ENCODE data around the gene VANGL2. TPM values are rescaled to one million over a fixed set of nuclear protein-coding genes. Genes with fewer than 3 reads are reported as not detected.

The VANGL2 gene
- total and polyA plus RNA-seq, 2 of the 4 experiments (the other 2 are of a cell fraction): 0.36 to 3.6 TPM

DNA sequence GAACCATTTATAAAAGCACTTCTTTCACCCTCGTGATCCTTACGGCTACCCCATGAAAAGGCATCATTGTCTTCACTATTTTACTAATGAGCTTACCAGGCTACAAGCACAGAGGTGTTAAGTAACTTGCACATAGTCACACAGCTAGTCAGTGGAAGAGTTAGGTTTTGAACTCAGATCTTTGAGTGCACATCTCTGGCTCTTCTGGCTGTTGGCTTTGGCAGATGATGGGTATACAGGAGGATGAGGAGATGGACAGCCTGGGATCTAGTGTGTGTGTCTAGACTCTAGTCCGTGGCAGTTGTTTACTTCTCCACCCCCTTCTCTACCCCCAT, 11.6 kb downstream of the VANGL2 start:
- dilution Hi-C loops (cut with HindIII; ENCODE audit: low sequenced_read_pairs, unreplicated experiment): no loop called here
- POLR2A ChIA-PET (ENCODE audit: unreplicated experiment): no interaction called here
- H3K4me2 ChIP-seq (ENCODE audit: low read depth, low read length): no peak overlapping the region

More for the DNA sequence above, 11.6 kb downstream of the VANGL2 start:
- H2BK120ac ChIP-seq (ENCODE audit: low read depth, low read length): no peak overlapping the region
- BruUV-seq (replicated peaks): no TSS peak
- no peak overlapping the region for H3K4me3 ChIP-seq (ENCODE audit: insufficient read depth, low read depth, low read length)
- H3K14ac ChIP-seq (replicated peaks; ENCODE audit: low read depth, low read length): no peak overlapping the region
- no CpG with 5 or more reads among the region's 3 CpGs for WGBS, 2 experiments (ENCODE audit: extremely low coverage in 2 of 2, insufficient read length in 1 of 2)
- H3K4me1 ChIP-seq (ENCODE audit: control insufficient read depth, insufficient read depth, low read length): no peaks in the 10 kb centered on the region
- intact Hi-C loops (cut with micrococcal nuclease) (no loop called here), in situ Hi-C loops (cut with MboI; ENCODE audit: low sequenced_read_pairs) (no loop called here)
- H3K9me1 ChIP-seq (ENCODE audit: insufficient read depth, low read length): no peaks in the 10 kb centered on the region; the same call in 1 of the 2 replicates
- H3K4ac ChIP-seq (ENCODE audit: low read depth, low read length): no peak overlapping the region
- no peak overlapping the region for H2AK5ac ChIP-seq (ENCODE audit: low read depth, low read length)
- DNase-seq: no peak
- CTCF ChIA-PET: no interaction called here
- no peaks in the 10 kb centered on the region for H4K20me1 ChIP-seq (ENCODE audit: insufficient read depth, low read length)
- H3K23ac ChIP-seq (ENCODE audit: low read depth, low read length): no peak overlapping the region
- no peak overlapping the region for H2AFZ ChIP-seq (replicated peaks; ENCODE audit: low read length, poor library complexity)
- H4K91ac ChIP-seq (ENCODE audit: insufficient read depth, low read depth, low read length): no peak overlapping the region
- H3K36me3 ChIP-seq (ENCODE audit: control insufficient read depth, insufficient read depth, low read length): no peaks in the 10 kb centered on the region
- H2AK9ac ChIP-seq (replicated peaks; ENCODE audit: low read depth, low read length, poor library complexity): no peak overlapping the region
- H2BK15ac ChIP-seq (ENCODE audit: low read depth, low read length): no peak overlapping the region
- TF ChIP-seq CHD1 (IDR thresholded peaks at IDR 0.05; ENCODE audit: low read depth, low read length) (no peak), MAZ (IDR thresholded peaks at IDR 0.05; ENCODE audit: borderline replicate concordance, low read depth, low read length) (no peak), RCOR1 (IDR thresholded peaks at IDR 0.05; ENCODE audit: insufficient replicate concordance, low read length) (no peak), NFE2L2 (IDR thresholded peaks at IDR 0.05; ENCODE audit: low read depth, low read length) (no peak), RFX5 (IDR thresholded peaks at IDR 0.05; ENCODE audit: low read depth, low read length) (no peak), RAD21 (IDR thresholded peaks at IDR 0.05; ENCODE audit: low read length) (no peak), MXI1 (IDR thresholded peaks at IDR 0.05; ENCODE audit: borderline replicate concordance, low read depth, low read length) (no peak), POLR2A (IDR thresholded peaks at IDR 0.05; ENCODE audit: low read depth, low read length) (no peak), USF2 (IDR thresholded peaks at IDR 0.05; ENCODE audit: low read depth, low read length) (no peak), BHLHE40 (IDR thresholded peaks at IDR 0.05; ENCODE audit: low read depth, low read length) (no peak), MAFK (IDR thresholded peaks at IDR 0.05; ENCODE audit: low read depth, low read length) (no peak), FOS (IDR thresholded peaks at IDR 0.05; ENCODE audit: low read depth, low read length) (no peak), SMC3 (IDR thresholded peaks at IDR 0.05; ENCODE audit: low read depth, low read length) (no peak), CEBPB (IDR thresholded peaks at IDR 0.05; ENCODE audit: low read depth, low read length) (no peak)
- TF ChIP-seq, protein P1, sequence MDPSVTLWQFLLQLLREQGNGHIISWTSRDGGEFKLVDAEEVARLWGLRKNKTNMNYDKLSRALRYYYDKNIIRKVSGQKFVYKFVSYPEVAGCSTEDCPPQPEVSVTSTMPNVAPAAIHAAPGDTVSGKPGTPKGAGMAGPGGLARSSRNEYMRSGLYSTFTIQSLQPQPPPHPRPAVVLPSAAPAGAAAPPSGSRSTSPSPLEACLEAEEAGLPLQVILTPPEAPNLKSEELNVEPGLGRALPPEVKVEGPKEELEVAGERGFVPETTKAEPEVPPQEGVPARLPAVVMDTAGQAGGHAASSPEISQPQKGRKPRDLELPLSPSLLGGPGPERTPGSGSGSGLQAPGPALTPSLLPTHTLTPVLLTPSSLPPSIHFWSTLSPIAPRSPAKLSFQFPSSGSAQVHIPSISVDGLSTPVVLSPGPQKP (IDR thresholded peaks at IDR 0.05; ENCODE audit: borderline replicate concordance, low read depth, low read length): no peak
- TF ChIP-seq, protein P2, sequence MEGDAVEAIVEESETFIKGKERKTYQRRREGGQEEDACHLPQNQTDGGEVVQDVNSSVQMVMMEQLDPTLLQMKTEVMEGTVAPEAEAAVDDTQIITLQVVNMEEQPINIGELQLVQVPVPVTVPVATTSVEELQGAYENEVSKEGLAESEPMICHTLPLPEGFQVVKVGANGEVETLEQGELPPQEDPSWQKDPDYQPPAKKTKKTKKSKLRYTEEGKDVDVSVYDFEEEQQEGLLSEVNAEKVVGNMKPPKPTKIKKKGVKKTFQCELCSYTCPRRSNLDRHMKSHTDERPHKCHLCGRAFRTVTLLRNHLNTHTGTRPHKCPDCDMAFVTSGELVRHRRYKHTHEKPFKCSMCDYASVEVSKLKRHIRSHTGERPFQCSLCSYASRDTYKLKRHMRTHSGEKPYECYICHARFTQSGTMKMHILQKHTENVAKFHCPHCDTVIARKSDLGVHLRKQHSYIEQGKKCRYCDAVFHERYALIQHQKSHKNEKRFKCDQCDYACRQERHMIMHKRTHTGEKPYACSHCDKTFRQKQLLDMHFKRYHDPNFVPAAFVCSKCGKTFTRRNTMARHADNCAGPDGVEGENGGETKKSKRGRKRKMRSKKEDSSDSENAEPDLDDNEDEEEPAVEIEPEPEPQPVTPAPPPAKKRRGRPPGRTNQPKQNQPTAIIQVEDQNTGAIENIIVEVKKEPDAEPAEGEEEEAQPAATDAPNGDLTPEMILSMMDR (conservative IDR thresholded peaks at IDR 0.05; ENCODE audit: low read depth, low read length): no peak
- no peaks in the 10 kb centered on the region for H3K9me3 ChIP-seq (ENCODE audit: control insufficient read depth, insufficient read depth, low read length)
- no peak overlapping the region for H3K27ac ChIP-seq (ENCODE audit: insufficient read depth, low read length)
- H3K18ac ChIP-seq (ENCODE audit: low read depth, low read length): no peak overlapping the region
- H3K56ac ChIP-seq (ENCODE audit: extremely low read depth, insufficient read depth, low read length): no peak overlapping the region
- no peak overlapping the region for H3K9ac ChIP-seq (ENCODE audit: low read depth, low read length)
- no peak overlapping the region for H2BK5ac ChIP-seq (ENCODE audit: low read depth, low read length, poor library complexity, severe bottlenecking)
- H3K27me3 ChIP-seq (ENCODE audit: control insufficient read depth, insufficient read depth, low read length): peaks cover 3% of the 10 kb centered on the region; the same call in 1 of the 2 replicates
- no peaks in the 10 kb centered on the region for H3K79me1 ChIP-seq (ENCODE audit: low read depth in 1 of 2, low read length in 2 of 2)
- H4K5ac ChIP-seq (ENCODE audit: low read depth, low read length): no peak overlapping the region
- no peak overlapping the region for H2BK20ac ChIP-seq (ENCODE audit: low read depth, low read length)
- no peak for ATAC-seq (ENCODE audit: low read depth)
- no peak overlapping the region for H4K8ac ChIP-seq (ENCODE audit: low read depth in 2 of 2, low read length in 2 of 2)

All from IMR-90 (cell line).